Limb (tissue), 2 donors: ENCODE measurements around the gene FLVCR1.

Source experiments
- DNase-seq, 2 donors: peaks; one replicate each; pipeline ENCODE4 v3.0.0-alpha.2; 2016; ENCODE audit errors: extremely low spot score in 2 of 2

FLVCR1 gene

DNA sequence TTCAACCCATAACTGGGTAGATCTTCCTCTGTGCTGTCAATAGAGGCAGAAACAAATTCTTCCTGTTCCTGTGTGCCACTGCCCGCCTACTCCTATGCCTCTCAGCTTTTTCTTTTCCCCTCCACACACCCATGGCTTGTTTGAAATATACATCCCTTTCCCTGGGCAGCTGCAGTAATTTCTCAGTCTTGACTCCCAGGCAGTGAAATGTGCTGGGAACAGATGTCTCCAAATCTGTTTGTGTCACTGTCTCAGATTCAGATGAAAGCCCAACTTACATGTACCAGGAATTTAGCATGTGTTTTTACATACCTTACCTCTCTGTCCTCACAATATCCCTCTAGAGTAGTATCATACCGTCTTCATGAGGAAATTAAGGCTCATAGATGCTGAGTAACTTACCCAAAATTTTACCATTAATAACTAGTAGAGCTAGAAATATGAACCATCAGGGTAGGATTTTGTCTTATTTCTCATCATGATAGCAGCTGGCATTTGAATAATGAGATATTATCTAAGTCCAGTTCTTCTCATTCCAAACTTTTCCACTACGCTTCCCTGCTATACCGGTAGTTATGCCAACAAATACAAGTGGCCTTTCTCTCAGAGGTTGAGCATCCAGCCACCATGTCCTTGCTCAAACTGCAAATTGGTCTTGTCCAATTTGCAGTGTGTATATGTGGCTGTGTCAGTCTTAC, 87.5 kb downstream of the FLVCR1 start:
- no peak for DNase-seq

DNA sequence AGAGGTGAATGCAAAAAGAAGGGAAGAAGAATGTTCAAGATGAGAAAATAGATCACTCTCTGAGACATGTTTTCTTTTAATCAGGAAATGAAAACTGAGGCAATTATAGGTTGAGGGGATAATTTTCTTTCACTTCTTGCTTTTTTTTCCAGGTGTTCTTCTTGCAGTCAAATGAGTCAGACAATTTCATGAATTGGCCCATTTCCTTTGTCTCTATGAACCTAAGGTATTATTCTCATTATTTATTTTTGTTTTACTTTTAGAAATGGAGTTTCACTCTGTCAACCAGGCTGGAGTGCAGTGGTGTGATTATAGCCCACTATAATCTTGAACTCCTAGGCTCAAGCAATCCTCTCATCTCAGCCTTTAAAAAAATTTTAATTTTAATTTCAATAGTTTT, 88.8 kb downstream of the FLVCR1 start:
- DNase-seq, result no peak
